HEK293T (cell line): ENCODE data around the gene TAS1R1.

Source experiments
- CTCF ChIA-PET: fragments of 350-600 bp; formaldehyde crosslinking; extraction: SDS; loops from one replicate; lab custom pipeline; 2021; ENCODE audit warnings: antibody characterized with exemption, inconsistent platforms; lab: Yijun Ruan, JAX
- POLR2A ChIA-PET: fragments of 350-600 bp; formaldehyde crosslinking; extraction: SDS; loops from one replicate; lab custom pipeline; 2020; ENCODE audit warnings: antibody characterized with exemption, inconsistent platforms; lab: Yijun Ruan, JAX
- DNase-seq: peaks from one replicate; pipeline ENCODE4 v3.0.0; 2012; ENCODE audit warnings: mixed read lengths; ENCODE audit errors: extremely low spot score
- ARNT ChIP-seq: fragments of 450-650 bp; IDR thresholded peaks from 2 replicates; pipeline ENCODE4 v1.6.1; 2017; ENCODE audit warnings: mild to moderate bottlenecking
- BHLHE40 ChIP-seq: fragments of 450-650 bp; IDR thresholded peaks from 2 replicates; pipeline ENCODE4 v1.6.1; 2016; ENCODE audit warnings: mild to moderate bottlenecking, moderate library complexity, borderline replicate concordance
- CTBP1 ChIP-seq: fragments of 450-650 bp; IDR thresholded peaks from 2 replicates; pipeline ENCODE4 v1.6.1; 2016; ENCODE audit warnings: borderline replicate concordance
- ELF4 ChIP-seq: fragments of 450-650 bp; IDR thresholded peaks from 2 replicates; pipeline ENCODE4 v1.6.1; 2017; ENCODE audit warnings: antibody characterized with exemption
- FOXA1 ChIP-seq: fragments of 450-650 bp; IDR thresholded peaks from 2 replicates; pipeline ENCODE4 v1.6.1; 2016; ENCODE audit warnings: mild to moderate bottlenecking
- FOXK2 ChIP-seq: fragments of 450-650 bp; IDR thresholded peaks from 2 replicates; pipeline ENCODE4 v1.6.1; 2016; ENCODE audit warnings: mild to moderate bottlenecking
- FOXM1 ChIP-seq: fragments of 450-650 bp; IDR thresholded peaks from 2 replicates; pipeline ENCODE4 v1.6.1; 2017; ENCODE audit warnings: mild to moderate bottlenecking, borderline replicate concordance
- HDGF ChIP-seq: fragments of 450-650 bp; IDR thresholded peaks from 2 replicates; pipeline ENCODE4 v1.6.1; 2017; ENCODE audit warnings: antibody characterized with exemption, borderline replicate concordance
- L3MBTL2 ChIP-seq: fragments of 450-650 bp; conservative IDR thresholded peaks from 2 replicates; pipeline ENCODE4 v1.6.1; 2016; ENCODE audit warnings: mild to moderate bottlenecking
- LEF1 ChIP-seq: fragments of 450-650 bp; IDR thresholded peaks from 2 replicates; pipeline ENCODE4 v1.6.1; 2017; ENCODE audit warnings: mild to moderate bottlenecking, borderline replicate concordance
- NFRKB ChIP-seq: fragments of 450-650 bp; IDR thresholded peaks from 2 replicates; pipeline ENCODE4 v1.6.1; 2016; ENCODE audit warnings: mild to moderate bottlenecking, moderate library complexity
- PKNOX1 ChIP-seq: fragments of 450-650 bp; IDR thresholded peaks from 2 replicates; pipeline ENCODE4 v1.6.1; 2016
- SP1 ChIP-seq: fragments of 450-650 bp; IDR thresholded peaks from 2 replicates; pipeline ENCODE4 v1.6.1; 2017
- SUZ12 ChIP-seq: fragments of 450-650 bp; IDR thresholded peaks from 2 replicates; pipeline ENCODE4 v1.6.1; 2016; ENCODE audit warnings: mild to moderate bottlenecking
- TARDBP ChIP-seq: fragments of 450-650 bp; IDR thresholded peaks from 2 replicates; pipeline ENCODE4 v1.6.1; 2016
- ZNF384 ChIP-seq: fragments of 450-650 bp; IDR thresholded peaks from 2 replicates; pipeline ENCODE4 v1.6.1; 2016

Gene TAS1R1

GRCh38 chr1:6508154-6508815, 46.8 kb upstream of the TAS1R1 start:
- DNase-seq: no peak
- POLR2A ChIA-PET: interaction anchor here (1.2 to 1.3 kb wide), 2 partner anchors 10 to 94 kb away, joined by 3 to 4 read pairs; partner anchors contain the start of gene KLHL21
- TF ChIP-seq CTBP1 (no peak), NFRKB (no peak), ZNF384 (no peak), SP1 (no peak), FOXK2 (no peak), HDGF (no peak), TARDBP (no peak)
- CTCF ChIA-PET: interaction anchor here (0.9 kb wide), 1 partner anchor 31 kb away, joined by 3 read pairs; no protein-coding TSS in a partner anchor

- no peak for DNase-seq
- POLR2A ChIA-PET: interaction anchor here (1.2 kb wide), 1 partner anchor 10 kb away, joined by 4 read pairs; no protein-coding TSS in a partner anchor
- TF ChIP-seq SP1 (no peak), NFRKB (no peak), TARDBP (no peak), PKNOX1 (no peak), FOXK2 (no peak), HDGF (no peak), ELF4 (no peak), ZNF384 (no peak), FOXA1 (no peak), L3MBTL2 (no peak), LEF1 (no peak), SUZ12 (no peak), BHLHE40 (no peak), FOXM1 (no peak)
- CTCF ChIA-PET: interaction anchor here (0.9 kb wide), 1 partner anchor 31 kb away, joined by 3 read pairs; no protein-coding TSS in a partner anchor
Measured at GRCh38 chr1:6508816-6509189, 46.3 kb upstream of the TAS1R1 start.

GRCh38 chr1:6509220-6509918, 45.7 kb upstream of the TAS1R1 start:
- CTCF ChIA-PET: interaction anchor here (0.9 kb wide), 1 partner anchor 32 kb away, joined by 3 read pairs; no protein-coding TSS in a partner anchor
- POLR2A ChIA-PET: interaction anchor here (1.2 kb wide), 1 partner anchor 11 kb away, joined by 4 read pairs; no protein-coding TSS in a partner anchor
- no peak for TF ChIP-seq FOXM1
- TF ChIP-seq CTBP1: no peak
- no peak for DNase-seq

GRCh38 chr1:6509919-6510291, 45.2 kb upstream of the TAS1R1 start:
- CTCF ChIA-PET: no interaction called here
- TF ChIP-seq HDGF: no peak
- no peak for TF ChIP-seq FOXA1
- no peak for TF ChIP-seq ELF4
- no peak for TF ChIP-seq NFRKB
- TF ChIP-seq ARNT: no peak
- no peak for TF ChIP-seq ZNF384
- TF ChIP-seq L3MBTL2: no peak
- no peak for TF ChIP-seq BHLHE40
- no peak for TF ChIP-seq FOXM1
- no peak for TF ChIP-seq SP1
- POLR2A ChIA-PET: no interaction called here
- DNase-seq: no peak

- POLR2A ChIA-PET: no interaction called here
- no peak for TF ChIP-seq FOXK2
- no peak for TF ChIP-seq LEF1
- CTCF ChIA-PET: no interaction called here
- DNase-seq: no peak
Measured at GRCh38 chr1:6510493-6510892, 44.6 kb upstream of the TAS1R1 start.

- CTCF ChIA-PET: no interaction called here
- no peak for TF ChIP-seq TARDBP
- no peak for TF ChIP-seq ZNF384
- TF ChIP-seq BHLHE40: no peak
- TF ChIP-seq SUZ12: no peak
- no peak for TF ChIP-seq FOXM1
- no peak for TF ChIP-seq CTBP1
- no peak for TF ChIP-seq ELF4
- no peak for TF ChIP-seq L3MBTL2
- no peak for TF ChIP-seq HDGF
- no peak for DNase-seq
Measured at GRCh38 chr1:6511056-6511455, 44.1 kb upstream of the TAS1R1 start.

GRCh38 chr1:6511561-6512244, 43.4 kb upstream of the TAS1R1 start:
- CTCF ChIA-PET: no interaction called here
- POLR2A ChIA-PET: interaction anchor here (2.0 kb wide), 1 partner anchor 20 kb away, joined by 6 read pairs; the partner anchor contains the start of gene PLEKHG5
- no peak for TF ChIP-seq CTBP1
- TF ChIP-seq L3MBTL2: no peak
- no peak for TF ChIP-seq FOXK2
- TF ChIP-seq PKNOX1: no peak
- no peak for TF ChIP-seq ELF4
- TF ChIP-seq NFRKB: no peak
- no peak for TF ChIP-seq SP1
- no peak for TF ChIP-seq LEF1
- TF ChIP-seq SUZ12: no peak
- no peak for TF ChIP-seq TARDBP
- no peak for TF ChIP-seq ZNF384
- no peak for TF ChIP-seq BHLHE40
- no peak for TF ChIP-seq HDGF
- no peak for TF ChIP-seq ARNT
- no peak for TF ChIP-seq FOXA1
- TF ChIP-seq FOXM1: no peak
- DNase-seq: no peak

More at GRCh38 chr1:6511056-6511455, 44.1 kb upstream of the TAS1R1 start:
- POLR2A ChIA-PET: no interaction called here
